Neural crest cell (in vitro differentiated cells): Measurements from ENCODE around the gene TET3. TPM values are rescaled to one million over a fixed set of nuclear protein-coding genes. Genes with fewer than 3 reads are reported as not detected.

Source experiments
- DNase-seq: peaks from one replicate; pipeline ENCODE4 v3.0.0; 2021; ENCODE audit warnings: low read depth, mixed read lengths, low spot score
- H3K27ac Mint-ChIP-seq: one replicate; pipeline ENCODE4 v1.8.0; 2021; ENCODE audit warnings: mild to moderate bottlenecking, mixed read lengths; ENCODE audit not compliant: unreplicated experiment
- H3K27me3 Mint-ChIP-seq: 2 replicates; pipeline ENCODE4 v1.8.0; 2021; ENCODE audit warnings: low read depth, mild to moderate bottlenecking, mixed read lengths
- H3K36me3 Mint-ChIP-seq: 2 replicates; pipeline ENCODE4 v1.8.0; 2021; ENCODE audit warnings: low read depth, mild to moderate bottlenecking, mixed read lengths
- H3K4me1 Mint-ChIP-seq: 2 replicates; pipeline ENCODE4 v1.8.0; 2021; ENCODE audit warnings: mixed read lengths
- H3K4me3 Mint-ChIP-seq: one replicate; pipeline ENCODE4 v1.8.0; 2021; ENCODE audit warnings: mild to moderate bottlenecking, mixed read lengths
- H3K9me3 Mint-ChIP-seq: 2 replicates; pipeline ENCODE4 v1.8.0; 2021; ENCODE audit warnings: mixed read lengths
- CTCF ChIP-seq: fragments of 200-600 bp; sonication (generic); conservative IDR thresholded peaks from 2 replicates; pipeline ENCODE4 v1.5.0; 2021; ENCODE audit warnings: antibody characterized with exemption, mild to moderate bottlenecking
- total RNA-seq: library from RNA; stranded (reverse); gene quantifications from 2 replicates; pipeline ENCODE4 v1.2.1, GENCODE V29; 2021

TET3 gene
- total RNA-seq, 1 donor from 2014 or later = 30.3 TPM

GRCh38 chr2:73947412-73948018 is 37.2 kb upstream of the TET3 start:
- H3K36me3 Mint-ChIP-seq = peaks cover 25% of the 10 kb centered on the region
- H3K4me3 Mint-ChIP-seq = no peak overlapping the region
- no peaks in the 10 kb centered on the region for H3K9me3 Mint-ChIP-seq
- no peak for TF ChIP-seq CTCF
- no peak overlapping the region for H3K27ac Mint-ChIP-seq
- no peaks in the 10 kb centered on the region for H3K4me1 Mint-ChIP-seq
- DNase-seq = no peak
- H3K27me3 Mint-ChIP-seq = no peaks in the 10 kb centered on the region

GRCh38 chr2:73949802-73950201 is 34.9 kb upstream of the TET3 start:
- Mint-ChIP-seq H3K27ac (no peak overlapping the region), H3K27me3 (no peaks in the 10 kb centered on the region), H3K9me3 (no peaks in the 10 kb centered on the region), H3K36me3 (peaks cover 29% of the 10 kb centered on the region), H3K4me3 (no peak overlapping the region), H3K4me1 (no peaks in the 10 kb centered on the region)
- no peak for DNase-seq
- TF ChIP-seq CTCF = no peak

GRCh38 chr2:73952499-73953446 is 31.9 kb upstream of the TET3 start:
- H3K4me1 Mint-ChIP-seq = no peaks in the 10 kb centered on the region
- H3K4me3 Mint-ChIP-seq = no peak overlapping the region
- H3K36me3 Mint-ChIP-seq = peaks cover 31% of the 10 kb centered on the region
- DNase-seq = no peak
- no peaks in the 10 kb centered on the region for H3K27me3 Mint-ChIP-seq
- no peaks in the 10 kb centered on the region for H3K9me3 Mint-ChIP-seq
- H3K27ac Mint-ChIP-seq = peak overlapping the region; percentile 88
- no peak for TF ChIP-seq CTCF

GRCh38 chr2:73956218-73956865 is 28.4 kb upstream of the TET3 start:
- Mint-ChIP-seq H3K36me3 (peaks cover 38% of the 10 kb centered on the region), H3K27me3 (no peaks in the 10 kb centered on the region), H3K4me1 (no peaks in the 10 kb centered on the region), H3K4me3 (no peak overlapping the region), H3K9me3 (no peaks in the 10 kb centered on the region), H3K27ac (no peak overlapping the region)
- no peak for DNase-seq
- TF ChIP-seq CTCF = no peak

- no peak for TF ChIP-seq CTCF
- Mint-ChIP-seq H3K27ac (no peak overlapping the region), H3K9me3 (peaks cover 6% of the 10 kb centered on the region), H3K27me3 (no peaks in the 10 kb centered on the region), H3K4me3 (no peak overlapping the region), H3K4me1 (no peaks in the 10 kb centered on the region), H3K36me3 (peaks cover 29% of the 10 kb centered on the region)
- DNase-seq = no peak
Observed at GRCh38 chr2:73961274-73961673, 23.4 kb upstream of the TET3 start.
